Peyer's patch (tissue), 4 donors: ENCODE measurements around the gene PPP6R3. TPM values are rescaled to one million over a fixed set of nuclear protein-coding genes. Genes with fewer than 3 reads are reported as not detected.

Source experiments
- DNase-seq, 3 donors: peaks; one replicate each; pipeline ENCODE4 v3.0.0-alpha.2; 2017 to 2019
- H3K27ac ChIP-seq, 4 donors: fragments of 200-600 bp; sonication (generic); one replicate each; pipeline ENCODE4 v1.5.1; 2016 to 2019
- H3K27me3 ChIP-seq, 2 donors: fragments of 200-600 bp; sonication (generic); one replicate each; pipeline ENCODE4 v1.5.1; 2019
- H3K36me3 ChIP-seq, 3 donors: fragments of 200-600 bp; sonication (generic); one replicate each; pipeline ENCODE4 v1.5.1; 2016 to 2019
- H3K4me1 ChIP-seq, 4 donors: fragments of 200-600 bp; sonication (generic); one replicate each; pipeline ENCODE4 v1.5.1; 2016 to 2019
- H3K4me3 ChIP-seq, 4 donors: fragments of 200-600 bp; sonication (generic); 1 replicate in 3 of 4; 2 replicates in 1 of 4; pipeline ENCODE4 v1.5.1; 2016 to 2019; ENCODE audit warnings: mild to moderate bottlenecking in 1 of 4
- H3K9me3 ChIP-seq, 4 donors: fragments of 200-600 bp; sonication (generic); one replicate each; pipeline ENCODE4 v1.5.1; 2016 to 2019; ENCODE audit warnings: mild to moderate bottlenecking in 1 of 4
- POLR2A ChIP-seq, 2 donors: fragments of 450-650 bp; IDR thresholded peaks; one replicate each; pipeline ENCODE4 v1.5.1; 2017; ENCODE audit warnings: antibody characterized with exemption in 2 of 2, mild to moderate bottlenecking in 2 of 2, moderate library complexity in 2 of 2
- total RNA-seq, 4 donors: library from RNA; depleted of rRNA; stranded (reverse); fragments of >200 nt; gene quantifications; one replicate each; pipeline ENCODE4 v1.1.0, GENCODE V29; 2016
- TF ChIP-seq, protein P1 (sequence below), 6 experiments: fragments of 450-650 bp in 4 of 6; fragments of 200-600 bp in 2 of 6; sonication (generic) in 1 of 6; IDR thresholded peaks; one replicate each; pipeline ENCODE4 v1.5.1; 2017 to 2019; ENCODE audit warnings: antibody characterized with exemption in 6 of 6, mild to moderate bottlenecking in 3 of 6, moderate library complexity in 1 of 6

PPP6R3 gene
- total RNA-seq, 4 donors from 2014 or later: 130 to 282 (median 156) TPM

GRCh38 chr11:68564261-68564660 is 103.7 kb downstream of the PPP6R3 start:
- Histone ChIP-seq H3K9me3 (no peaks in the 10 kb centered on the region), H3K4me3 (no peak overlapping the region), H3K36me3 (peaks cover 0 to 79% (median 0%) of the 10 kb centered on the region in 3 donors), H3K27ac (no peak overlapping the region), H3K4me1 (no peaks in the 10 kb centered on the region), H3K27me3 (no peaks in the 10 kb centered on the region)
- no peak for DNase-seq
- TF ChIP-seq POLR2A (IDR thresholded peaks at IDR 0.05): no peak
- TF ChIP-seq, protein P1, sequence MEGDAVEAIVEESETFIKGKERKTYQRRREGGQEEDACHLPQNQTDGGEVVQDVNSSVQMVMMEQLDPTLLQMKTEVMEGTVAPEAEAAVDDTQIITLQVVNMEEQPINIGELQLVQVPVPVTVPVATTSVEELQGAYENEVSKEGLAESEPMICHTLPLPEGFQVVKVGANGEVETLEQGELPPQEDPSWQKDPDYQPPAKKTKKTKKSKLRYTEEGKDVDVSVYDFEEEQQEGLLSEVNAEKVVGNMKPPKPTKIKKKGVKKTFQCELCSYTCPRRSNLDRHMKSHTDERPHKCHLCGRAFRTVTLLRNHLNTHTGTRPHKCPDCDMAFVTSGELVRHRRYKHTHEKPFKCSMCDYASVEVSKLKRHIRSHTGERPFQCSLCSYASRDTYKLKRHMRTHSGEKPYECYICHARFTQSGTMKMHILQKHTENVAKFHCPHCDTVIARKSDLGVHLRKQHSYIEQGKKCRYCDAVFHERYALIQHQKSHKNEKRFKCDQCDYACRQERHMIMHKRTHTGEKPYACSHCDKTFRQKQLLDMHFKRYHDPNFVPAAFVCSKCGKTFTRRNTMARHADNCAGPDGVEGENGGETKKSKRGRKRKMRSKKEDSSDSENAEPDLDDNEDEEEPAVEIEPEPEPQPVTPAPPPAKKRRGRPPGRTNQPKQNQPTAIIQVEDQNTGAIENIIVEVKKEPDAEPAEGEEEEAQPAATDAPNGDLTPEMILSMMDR (IDR thresholded peaks at IDR 0.05): no peak

- Histone ChIP-seq H3K4me1 (no peaks in the 10 kb centered on the region), H3K27ac (no peak overlapping the region), H3K4me3 (no peak overlapping the region), H3K36me3 (peaks cover 0 to 87% (median 0%) of the 10 kb centered on the region in 3 donors), H3K27me3 (no peaks in the 10 kb centered on the region), H3K9me3 (no peaks in the 10 kb centered on the region)
- TF ChIP-seq, protein P1 (IDR thresholded peaks at IDR 0.05): no peak
- no peak for TF ChIP-seq POLR2A (IDR thresholded peaks at IDR 0.05)
- DNase-seq: no peak
Observed at GRCh38 chr11:68565768-68566167, 105.2 kb downstream of the PPP6R3 start.

- Histone ChIP-seq H3K36me3 (peaks cover 0 to 90% (median 0%) of the 10 kb centered on the region in 3 donors), H3K9me3 (no peaks in the 10 kb centered on the region), H3K4me1 (no peaks in the 10 kb centered on the region), H3K4me3 (no peak overlapping the region), H3K27me3 (no peaks in the 10 kb centered on the region), H3K27ac (no peak overlapping the region)
- TF ChIP-seq, protein P1 (IDR thresholded peaks at IDR 0.05): no peak
- no peak for TF ChIP-seq POLR2A (IDR thresholded peaks at IDR 0.05)
- no peak for DNase-seq
Observed at GRCh38 chr11:68567553-68567952, 107.0 kb downstream of the PPP6R3 start.

DNA sequence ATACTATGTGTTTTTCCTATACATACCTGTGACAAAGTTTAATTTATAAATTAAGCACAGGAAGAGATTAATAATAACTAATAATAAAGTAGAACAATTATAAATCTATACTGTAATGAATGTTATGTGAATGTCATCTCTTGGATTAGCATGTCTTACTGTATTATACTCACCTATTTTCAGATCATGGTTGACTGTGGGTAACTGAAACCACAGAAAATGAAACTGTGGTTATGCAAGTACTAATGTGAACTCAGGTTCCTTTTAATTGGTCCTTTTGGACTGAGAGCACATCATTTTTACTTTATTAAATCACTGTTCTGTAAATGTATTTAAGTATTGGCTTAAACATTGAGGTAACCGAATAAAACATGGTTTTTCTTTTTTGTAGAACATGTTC is 108.8 kb downstream of the PPP6R3 start:
- no peak for DNase-seq
- Histone ChIP-seq H3K27ac (no peak overlapping the region), H3K9me3 (no peaks in the 10 kb centered on the region), H3K4me1 (no peaks in the 10 kb centered on the region), H3K36me3 (peaks cover 0 to 87% (median 0%) of the 10 kb centered on the region in 3 donors), H3K4me3 (no peak overlapping the region), H3K27me3 (no peaks in the 10 kb centered on the region)
- TF ChIP-seq, protein P1 (IDR thresholded peaks at IDR 0.05): no peak
- no peak for TF ChIP-seq POLR2A (IDR thresholded peaks at IDR 0.05)

- Histone ChIP-seq H3K27me3 (no peaks in the 10 kb centered on the region), H3K9me3 (no peaks in the 10 kb centered on the region), H3K27ac (no peak overlapping the region), H3K4me1 (no peaks in the 10 kb centered on the region), H3K36me3 (peaks cover 0 to 87% (median 0%) of the 10 kb centered on the region in 3 donors), H3K4me3 (no peak overlapping the region)
- TF ChIP-seq POLR2A (IDR thresholded peaks at IDR 0.05): no peak
- TF ChIP-seq, protein P1 (IDR thresholded peaks at IDR 0.05): no peak
- no peak for DNase-seq
Observed at GRCh38 chr11:68570691-68571090, 110.1 kb downstream of the PPP6R3 start.

DNA sequence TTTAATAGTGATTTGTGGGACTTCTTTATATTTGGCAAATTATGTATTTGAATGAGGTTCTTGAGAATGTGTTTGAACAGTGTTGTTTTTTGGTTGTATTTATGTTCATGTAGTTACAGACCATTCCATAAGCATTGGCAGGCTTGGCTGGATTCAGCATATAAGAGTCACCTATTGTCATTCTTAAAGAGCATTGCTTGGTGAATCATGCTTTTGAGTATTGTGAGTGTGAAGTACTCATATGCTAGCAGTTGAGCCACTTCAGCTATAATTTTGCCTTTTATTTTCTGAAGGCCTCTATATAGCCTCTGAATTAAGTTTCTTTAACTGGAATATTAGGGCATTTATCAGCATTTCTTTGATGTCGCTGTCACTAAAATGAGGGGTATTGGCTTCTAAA is 113.8 kb downstream of the PPP6R3 start:
- DNase-seq: no peak
- no peaks in the 10 kb centered on the region for H3K9me3 ChIP-seq
- H3K4me3 ChIP-seq: no peak overlapping the region
- H3K36me3 ChIP-seq: peaks cover 0 to 90% (median 0%) of the 10 kb centered on the region in 3 donors
- H3K27me3 ChIP-seq: no peaks in the 10 kb centered on the region
- H3K4me1 ChIP-seq: no peaks in the 10 kb centered on the region
- TF ChIP-seq, protein P1 (IDR thresholded peaks at IDR 0.05): no peak
- no peak for TF ChIP-seq POLR2A (IDR thresholded peaks at IDR 0.05)
- H3K27ac ChIP-seq: no peak overlapping the region
